GM12865 (cell line): Measurements from ENCODE around the gene DMBX1.

ENCODE experiments used
- DNase-seq: peaks from one replicate; pipeline ENCODE4 v3.0.0; 2010; ENCODE audit warnings: low read depth
- H3K4me3 ChIP-seq: 2 replicates; pipeline ENCODE4 v1.5.1; 2011; ENCODE audit warnings: mild to moderate bottlenecking, low read depth, low read length, control low read depth
- CTCF ChIP-seq: IDR thresholded peaks from 2 replicates; pipeline ENCODE4 v1.5.1; 2011; ENCODE audit warnings: low read length, control low read depth, low read depth, inconsistent platforms; ENCODE audit not compliant: insufficient read depth; ENCODE audit errors: missing control alignments

DMBX1 gene

DNA sequence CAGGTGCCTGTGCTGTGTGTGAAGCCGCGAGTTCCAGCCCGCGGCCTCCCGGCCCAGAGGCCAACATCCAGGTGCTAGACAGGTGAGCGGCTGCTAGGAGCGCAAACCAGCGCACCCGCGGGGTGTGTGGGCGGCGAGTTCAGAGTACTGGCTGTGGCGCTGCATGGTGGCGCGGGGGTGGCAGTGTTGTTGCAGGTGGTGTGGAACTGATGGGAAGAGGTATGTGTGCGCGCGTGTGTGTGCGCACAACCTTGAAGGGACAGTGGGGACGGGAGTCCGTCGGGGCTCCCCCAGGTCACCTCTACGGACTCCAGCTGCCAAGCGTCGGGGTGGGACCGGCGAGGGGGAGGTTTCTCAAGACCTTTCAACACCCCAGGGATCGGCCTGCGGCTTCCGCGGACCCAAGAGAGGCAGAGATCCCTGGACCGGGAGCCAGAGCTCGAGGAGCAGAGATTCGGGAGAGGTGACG lies 433 bp upstream of the DMBX1 start:
- TF ChIP-seq CTCF, result no peak
- no peak overlapping the region for H3K4me3 ChIP-seq
- DNase-seq, result no peak

- no peak overlapping the region for H3K4me3 ChIP-seq
- DNase-seq, result no peak
- no peak for TF ChIP-seq CTCF
Observed at GRCh38 chr1:46490406-46490655, 695 bp downstream of the DMBX1 start.

DNA sequence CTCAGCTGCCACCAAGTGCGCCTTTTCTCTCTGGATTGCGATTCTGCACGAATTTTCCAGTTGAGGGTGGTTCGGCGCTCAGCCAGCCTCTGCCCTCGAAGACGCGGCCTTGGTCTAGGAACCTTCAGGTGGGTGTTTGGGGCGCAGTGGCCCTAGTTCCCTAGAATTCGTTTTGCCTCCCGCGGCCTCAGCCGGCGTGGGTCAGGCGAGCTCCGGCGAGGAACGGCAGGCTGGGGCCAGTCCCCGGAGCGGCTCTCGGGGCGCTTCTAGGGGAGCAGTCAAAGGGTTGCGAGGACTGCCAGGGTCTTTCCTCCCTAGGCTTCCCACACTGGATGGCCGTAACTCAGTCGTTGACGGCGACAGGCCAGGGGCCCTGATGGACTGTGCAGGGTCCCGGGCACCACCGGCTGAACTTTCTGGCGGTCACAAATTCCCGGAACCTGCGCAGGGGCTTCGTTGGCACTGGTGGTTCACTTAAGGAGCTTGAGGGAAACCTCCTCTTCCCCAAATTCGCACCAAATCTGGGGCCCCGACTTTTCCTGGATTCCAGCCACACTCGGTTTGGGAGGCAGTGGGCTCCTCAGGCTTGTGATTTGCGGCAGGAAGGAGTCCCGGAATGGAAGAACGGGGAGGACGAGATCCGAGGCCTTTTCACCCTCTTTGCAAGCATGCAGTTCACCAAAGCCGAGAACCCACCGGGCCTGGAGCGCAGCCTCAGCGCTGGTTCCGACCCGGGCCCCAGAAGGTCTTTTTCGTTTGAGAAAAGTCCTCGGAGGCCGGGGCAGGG lies 1.2 kb downstream of the DMBX1 start:
- no peak overlapping the region for H3K4me3 ChIP-seq
- no peak for DNase-seq
- no peak for TF ChIP-seq CTCF

DNA sequence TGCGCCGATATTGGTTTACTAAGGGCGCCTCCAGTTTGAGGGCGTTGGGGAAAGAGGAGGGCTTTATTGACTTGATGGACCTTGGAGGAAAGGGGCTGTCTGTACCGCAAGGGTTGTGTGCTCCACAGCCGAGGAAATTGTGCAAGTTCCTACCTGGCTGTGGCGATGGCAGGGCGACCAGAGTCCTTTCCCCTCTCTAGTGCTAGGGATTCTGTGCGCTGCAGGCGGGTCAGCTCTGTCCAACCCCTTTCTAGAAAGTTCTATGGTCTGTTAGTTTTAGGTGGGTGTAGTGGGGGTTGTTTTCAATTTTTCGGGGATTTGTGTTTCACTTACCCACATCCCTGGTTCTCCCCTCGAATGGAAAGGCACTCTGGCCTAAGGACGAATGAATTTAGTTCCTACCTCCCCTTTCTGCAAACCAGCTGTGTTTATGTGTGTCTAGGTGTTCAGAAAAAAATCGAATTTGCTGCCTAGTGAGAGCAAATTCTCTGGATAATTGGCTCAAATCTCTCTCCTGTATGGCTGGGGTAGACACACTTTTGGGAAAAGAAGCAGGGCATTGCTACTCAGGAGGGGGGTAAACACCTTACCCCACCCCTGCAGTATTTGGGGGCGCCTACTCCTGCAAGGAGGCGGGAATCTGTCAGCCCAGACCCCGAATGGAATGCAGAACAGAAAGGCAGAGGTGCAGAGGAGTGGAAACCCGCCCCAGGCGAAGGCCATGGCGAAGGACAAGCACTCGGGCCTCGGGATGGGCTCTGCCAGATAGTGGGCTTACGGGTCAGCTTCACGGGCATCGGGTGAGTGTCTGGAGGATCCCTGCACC lies 2.0 kb downstream of the DMBX1 start:
- no peak overlapping the region for H3K4me3 ChIP-seq
- no peak for DNase-seq
- TF ChIP-seq CTCF, result no peak

DNA sequence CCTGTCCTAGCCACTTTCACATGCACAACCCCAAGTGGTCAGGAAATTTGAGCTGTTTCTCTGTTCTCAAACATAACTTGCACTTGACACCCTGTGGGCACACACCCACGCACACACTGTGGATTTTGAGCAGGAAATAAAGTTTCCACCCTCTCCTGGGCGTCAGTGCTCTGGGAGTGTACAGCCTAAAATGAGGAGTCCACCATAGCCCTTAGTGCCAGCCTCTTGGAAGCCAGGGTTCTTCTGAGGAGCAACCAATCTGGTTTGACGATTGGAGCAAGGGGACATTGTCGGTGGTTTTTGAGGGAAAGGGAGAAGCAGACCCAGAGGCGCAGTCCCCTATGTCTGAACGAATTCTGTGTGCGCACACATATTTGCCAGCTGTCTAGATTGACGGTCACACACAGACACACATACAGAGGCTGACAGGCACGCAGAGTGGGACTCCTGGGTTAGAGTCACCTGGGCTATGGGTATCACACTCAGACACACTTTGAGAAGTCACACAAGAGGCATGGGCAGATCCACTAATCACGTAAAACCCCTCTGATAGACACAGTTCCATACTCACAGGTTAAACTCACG lies 2.7 kb downstream of the DMBX1 start:
- DNase-seq, result no peak
- no peak overlapping the region for H3K4me3 ChIP-seq
- TF ChIP-seq CTCF, result no peak

DNA sequence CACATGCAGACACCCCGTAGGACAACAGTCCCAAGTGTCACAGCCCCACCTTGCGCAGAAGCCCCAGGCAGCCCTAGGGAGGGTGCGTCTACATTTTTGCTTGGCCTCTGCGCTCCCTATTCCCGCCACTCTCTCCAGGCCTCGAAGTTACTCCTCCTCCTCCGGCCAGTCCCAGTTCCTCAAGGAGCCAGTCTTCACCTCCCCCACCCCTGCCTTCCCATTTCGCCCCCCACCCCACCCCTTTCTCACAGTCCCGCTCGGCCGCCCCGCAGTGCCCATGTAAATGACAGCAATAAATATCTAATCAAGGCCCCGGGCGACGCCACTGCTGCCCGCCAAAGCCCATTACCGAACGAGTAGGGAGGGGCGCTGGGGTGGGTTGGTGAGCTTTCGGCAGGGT lies 3.2 kb downstream of the DMBX1 start:
- no peak for DNase-seq
- no peak for TF ChIP-seq CTCF
- no peak overlapping the region for H3K4me3 ChIP-seq
